ENCODE data around the gene RBM33.
"Not testable (repeated sequence)": the region's sequence is repeated elsewhere in the genome, so short reads cannot be mapped to it uniquely, and the experiment has no call there.

Gene RBM33

GRCh38 chr7:155604504-155604997 lies 39.9 kb upstream of the RBM33 start:
- no peak for TF ChIP-seq Cebpa-rat (IDR thresholded peaks at IDR 0.05)
- no peaks in the 10 kb centered on the region for H4K20me1 ChIP-seq
- peaks cover 6 to 19% (median 10%) of the 10 kb centered on the region in 10 experiments; a peak in 18 of 20 replicates for H3K4me1 ChIP-seq

GRCh38 chr7:155609185-155609584 lies 35.3 kb upstream of the RBM33 start:
- Histone ChIP-seq H3K9ac (no peak overlapping the region), H3K36me3 (no peaks in the 10 kb centered on the region), H3K4me1 (peaks cover 0 to 10% (median 6%) of the 10 kb centered on the region in 10 experiments; a peak in 6 of 20 replicates), H3K27ac (no peak overlapping the region), H3K27me3 (no peaks in the 10 kb centered on the region), H4K20me1 (no peaks in the 10 kb centered on the region; a peak in 1 of 22 replicates), H3K9me3 (replicated peaks in 1 of 11) (no peaks in the 10 kb centered on the region), H3K4me2 (no peak overlapping the region), H3K4me3 (no peak overlapping the region)
- TF ChIP-seq Cebpa-rat (IDR thresholded peaks at IDR 0.05), result no peak

More at GRCh38 chr7:155604504-155604997, 39.9 kb upstream of the RBM33 start:
- H3K27ac ChIP-seq, result no peak overlapping the region
- H3K4me2 ChIP-seq, result no peak overlapping the region
- H3K4me3 ChIP-seq, result no peak overlapping the region
- H3K27me3 ChIP-seq, result no peaks in the 10 kb centered on the region
- H3K9ac ChIP-seq, result no peak overlapping the region
- H3K36me3 ChIP-seq, result no peaks in the 10 kb centered on the region
- H3K9me3 ChIP-seq (replicated peaks in 1 of 11), result no peaks in the 10 kb centered on the region

GRCh38 chr7:155610633-155611193 lies 33.7 kb upstream of the RBM33 start:
- no peak for TF ChIP-seq Cebpa-rat (IDR thresholded peaks at IDR 0.05)
- H3K27me3 ChIP-seq, result no peaks in the 10 kb centered on the region

GRCh38 chr7:155611808-155612447 lies 32.5 kb upstream of the RBM33 start:
- H3K9ac ChIP-seq, result no peak overlapping the region
- H3K27me3 ChIP-seq, result no peaks in the 10 kb centered on the region
- H3K36me3 ChIP-seq, result peaks cover 7 to 21% (median 15%) of the 10 kb centered on the region in 11 experiments; a peak in 19 of 22 replicates
- peaks cover 0 to 10% (median 6%) of the 10 kb centered on the region in 10 experiments; a peak in 6 of 20 replicates for H3K4me1 ChIP-seq
- no peak overlapping the region for H3K4me3 ChIP-seq
- H4K20me1 ChIP-seq, result no peaks in the 10 kb centered on the region; a peak in 1 of 22 replicates
- H3K27ac ChIP-seq, result no peak overlapping the region
- H3K4me2 ChIP-seq, result no peak overlapping the region
- peaks cover 17 to 22% (median 19%) of the 10 kb centered on the region in 11 experiments for H3K9me3 ChIP-seq (replicated peaks in 1 of 11)
- TF ChIP-seq Cebpa-rat (IDR thresholded peaks at IDR 0.05), result no peak

More at GRCh38 chr7:155610633-155611193, 33.7 kb upstream of the RBM33 start:
- H3K4me1 ChIP-seq, result peaks cover 0 to 10% (median 6%) of the 10 kb centered on the region in 10 experiments; a peak in 6 of 20 replicates
- peaks cover 0 to 13% (median 8%) of the 10 kb centered on the region in 11 experiments; a peak in 15 of 22 replicates for H3K36me3 ChIP-seq
- peak overlapping the region in 3 of 11 experiments; percentile 15 to 19 (median 18); a peak in 3 of 22 replicates for H3K4me2 ChIP-seq
- H3K9ac ChIP-seq, result no peak overlapping the region
- no peak overlapping the region for H3K4me3 ChIP-seq
- no peak overlapping the region for H3K27ac ChIP-seq
- H4K20me1 ChIP-seq, result no peaks in the 10 kb centered on the region; a peak in 1 of 22 replicates
- H3K9me3 ChIP-seq (replicated peaks in 1 of 11), result peaks cover 8 to 11% (median 10%) of the 10 kb centered on the region in 11 experiments

GRCh38 chr7:155612658-155613057 lies 31.8 kb upstream of the RBM33 start:
- peaks cover 0 to 10% (median 6%) of the 10 kb centered on the region in 10 experiments; a peak in 6 of 20 replicates for H3K4me1 ChIP-seq
- no peaks in the 10 kb centered on the region; a peak in 1 of 22 replicates for H4K20me1 ChIP-seq
- H3K36me3 ChIP-seq, result peaks cover 15 to 28% (median 22%) of the 10 kb centered on the region in 11 experiments; a peak in 20 of 22 replicates
- no peak for TF ChIP-seq Cebpa-rat (IDR thresholded peaks at IDR 0.05)
- H3K27me3 ChIP-seq, result no peaks in the 10 kb centered on the region
- H3K27ac ChIP-seq, result no peak overlapping the region
- H3K4me3 ChIP-seq, result no peak overlapping the region
- H3K4me2 ChIP-seq, result no peak overlapping the region
- peaks cover 24 to 30% (median 26%) of the 10 kb centered on the region in 11 experiments for H3K9me3 ChIP-seq (replicated peaks in 1 of 11)
- no peak overlapping the region for H3K9ac ChIP-seq

- not testable (repeated sequence) for H3K27me3 ChIP-seq, H3K4me1 ChIP-seq, H3K9ac ChIP-seq, H4K20me1 ChIP-seq, H3K4me3 ChIP-seq, H3K27ac ChIP-seq, H3K4me2 ChIP-seq
- H3K36me3 ChIP-seq, result peaks cover 17 to 30% (median 23%) of the 10 kb centered on the region in 11 experiments; a peak in 20 of 22 replicates
- H3K9me3 ChIP-seq (replicated peaks in 1 of 11), result peaks cover 26 to 35% (median 29%) of the 10 kb centered on the region in 11 experiments
Measured at GRCh38 chr7:155615085-155615484, 29.4 kb upstream of the RBM33 start.

- Histone ChIP-seq H3K36me3 (peaks cover 17 to 30% (median 23%) of the 10 kb centered on the region in 11 experiments; a peak in 20 of 22 replicates), H3K4me2 (no peak overlapping the region), H3K4me3 (no peak overlapping the region), H4K20me1 (no peaks in the 10 kb centered on the region), H3K9me3 (replicated peaks in 1 of 11) (peaks cover 26 to 35% (median 29%) of the 10 kb centered on the region in 11 experiments), H3K4me1 (no peaks in the 10 kb centered on the region), H3K9ac (no peak overlapping the region), H3K27me3 (no peaks in the 10 kb centered on the region), H3K27ac (no peak overlapping the region)
- no peak for TF ChIP-seq Cebpa-rat (IDR thresholded peaks at IDR 0.05)
Measured at GRCh38 chr7:155618708-155619633, 25.5 kb upstream of the RBM33 start.

GRCh38 chr7:155619634-155620271 lies 24.7 kb upstream of the RBM33 start:
- no peak overlapping the region for H3K4me3 ChIP-seq
- H3K4me2 ChIP-seq, result no peak overlapping the region
- no peaks in the 10 kb centered on the region for H3K27me3 ChIP-seq
- H4K20me1 ChIP-seq, result no peaks in the 10 kb centered on the region
- no peaks in the 10 kb centered on the region for H3K4me1 ChIP-seq
- TF ChIP-seq Cebpa-rat (IDR thresholded peaks at IDR 0.05), result no peak
- peaks cover 17 to 25% (median 22%) of the 10 kb centered on the region in 11 experiments; a peak in 20 of 22 replicates for H3K36me3 ChIP-seq
- peaks cover 25 to 33% (median 26%) of the 10 kb centered on the region in 11 experiments for H3K9me3 ChIP-seq (replicated peaks in 1 of 11)
- no peak overlapping the region for H3K9ac ChIP-seq
- no peak overlapping the region for H3K27ac ChIP-seq
